Endothelial cell of umbilical vein (primary cell): ENCODE data around the gene SLC22A23. TPM values are rescaled to one million over a fixed set of nuclear protein-coding genes. Genes with fewer than 3 reads are reported as not detected.

Experiments
- BruUV-seq: library from RNA; stranded (reverse); fragments of 400-500 nt; replicated peaks from 2 replicates; lab custom pipeline; 2021; lab: Mats Ljungman, UMichigan
- CTCF ChIA-PET: fragments of 300-600, 350-600 bp; sonication (Branson Sonifier 250); formaldehyde crosslinking; loops from one replicate; lab custom pipeline; 2021; ENCODE audit warnings: antibody characterized with exemption, inconsistent platforms; lab: Charles Lee
- POLR2A ChIA-PET: fragments of 300-600, 350-600 bp; sonication (Branson Sonifier 250); formaldehyde crosslinking; loops from one replicate; lab custom pipeline; 2021; ENCODE audit warnings: antibody characterized with exemption, inconsistent platforms; lab: Charles Lee
- DNase-seq: peaks from one replicate; pipeline ENCODE4 v3.0.0-alpha.2; 2011; ENCODE audit warnings: low read depth, low spot score
- FAIRE-seq: peaks from 2 replicates; lab custom pipeline; 2011; peaks lifted over from hg19 to GRCh38; lab: Jason Lieb, UNC
- H2AFZ ChIP-seq: 2 replicates; pipeline ENCODE4 v1.6.0; 2012; ENCODE audit warnings: low read depth, low read length, control low read depth, inconsistent platforms
- H3K27ac ChIP-seq: 2 replicates; pipeline ENCODE4 v1.5.1; 2011; ENCODE audit warnings: low read depth, mild to moderate bottlenecking, control low read depth, low read length, moderate library complexity; ENCODE audit not compliant: insufficient read depth
- H3K27me3 ChIP-seq, 2 experiments: 2 replicates each; pipeline versions ENCODE4 v1.6.0 to v1.6.1; 2011; ENCODE audit warnings: low read length in 2 of 2, mixed read lengths in 1 of 2; ENCODE audit not compliant: control insufficient read depth in 2 of 2, insufficient read depth in 2 of 2
- H3K36me3 ChIP-seq, 2 experiments: 2 replicates in 1 of 2; 3 replicates in 1 of 2; pipeline ENCODE4 v1.5.1; 2011; ENCODE audit warnings: low read length in 2 of 2, mild to moderate bottlenecking in 1 of 2, moderate library complexity in 1 of 2; ENCODE audit not compliant: control insufficient read depth in 2 of 2, insufficient read depth in 2 of 2; ENCODE audit errors: extremely low read depth in 1 of 2
- H3K4me1 ChIP-seq: 3 replicates; pipeline ENCODE4 v1.5.1; 2011; ENCODE audit warnings: mild to moderate bottlenecking, low read length; ENCODE audit not compliant: control insufficient read depth, insufficient read depth; ENCODE audit errors: extremely low read depth
- H3K4me2 ChIP-seq: 2 replicates; pipeline ENCODE4 v1.6.1; 2011; ENCODE audit warnings: low read length, control low read depth, mixed read lengths; ENCODE audit not compliant: insufficient read depth
- H3K4me3 ChIP-seq, 3 experiments: fragments of 200-600 bp in 1 of 3; sonication (generic), shearing (Covaris generic) in 1 of 3; replicated peaks in 1 of 3; 2 replicates each; pipeline ENCODE4 v1.5.1; 2011 to 2016; ENCODE audit warnings: control low read depth in 3 of 3, low read length in 3 of 3, mild to moderate bottlenecking in 2 of 3, inconsistent platforms in 1 of 3, low read depth in 1 of 3, moderate library complexity in 1 of 3; ENCODE audit not compliant: insufficient read depth in 1 of 3
- H3K79me2 ChIP-seq: 2 replicates; pipeline ENCODE4 v1.6.0; 2012; ENCODE audit warnings: low read length, inconsistent platforms; ENCODE audit not compliant: control insufficient read depth, insufficient read depth
- H3K9ac ChIP-seq: replicated peaks from 2 replicates; pipeline ENCODE3; 2011; ENCODE audit warnings: low read length, control low read depth; ENCODE audit not compliant: insufficient read depth; ENCODE audit errors: extremely low read depth
- H3K9me1 ChIP-seq: replicated peaks from 3 replicates; pipeline ENCODE4 v1.6.0; 2011; ENCODE audit warnings: mild to moderate bottlenecking, low read length; ENCODE audit not compliant: control insufficient read depth, insufficient read depth; ENCODE audit errors: extremely low read depth
- H3K9me3 ChIP-seq: replicated peaks from 2 replicates; pipeline ENCODE4 v1.5.1; 2012; ENCODE audit warnings: low read length, inconsistent platforms; ENCODE audit not compliant: control insufficient read depth, insufficient read depth
- H4K20me1 ChIP-seq: replicated peaks from 2 replicates; pipeline ENCODE3; 2011; ENCODE audit warnings: mild to moderate bottlenecking, low read length; ENCODE audit not compliant: control insufficient read depth, insufficient read depth; ENCODE audit errors: extremely low read depth
- CTCF ChIP-seq, 2 donors: IDR thresholded peaks; 1 replicate in 1 of 2; 2 replicates in 1 of 2; pipeline ENCODE4 v1.5.1; 2011; ENCODE audit warnings: low read length in 2 of 2, mild to moderate bottlenecking in 2 of 2, moderate library complexity in 2 of 2, control low read depth in 1 of 2, inconsistent platforms in 1 of 2, low read depth in 1 of 2; ENCODE audit not compliant: insufficient read depth in 1 of 2; ENCODE audit errors: extremely low read depth in 1 of 2
- EZH2 ChIP-seq: IDR thresholded peaks from 2 replicates; pipeline ENCODE4 v1.6.1; 2012; ENCODE audit warnings: borderline replicate concordance, low read depth, mild to moderate bottlenecking, moderate library complexity, low read length, inconsistent platforms; ENCODE audit not compliant: severe bottlenecking
- FOS ChIP-seq: IDR thresholded peaks from 2 replicates; pipeline ENCODE4 v1.6.1; 2011; ENCODE audit warnings: mild to moderate bottlenecking, low read length, moderate library complexity, borderline replicate concordance; ENCODE audit not compliant: insufficient read depth
- GATA2 ChIP-seq: IDR thresholded peaks from 2 replicates; pipeline ENCODE4 v1.7.0; 2011; ENCODE audit warnings: low read depth, mild to moderate bottlenecking, moderate library complexity, mixed read lengths, low read length; ENCODE audit not compliant: insufficient read length, insufficient read depth
- JUN ChIP-seq: IDR thresholded peaks from 2 replicates; pipeline ENCODE4 v1.6.1; 2011; ENCODE audit warnings: borderline replicate concordance, low read depth; ENCODE audit not compliant: insufficient read length, insufficient read depth
- MAX ChIP-seq: IDR thresholded peaks from 2 replicates; pipeline ENCODE4 v1.6.1; 2011; ENCODE audit not compliant: insufficient read depth, insufficient read length
- MYC ChIP-seq: IDR thresholded peaks from one replicate; pipeline ENCODE4 v1.6.1; 2011; ENCODE audit warnings: mild to moderate bottlenecking, low read depth, low read length
- POLR2A ChIP-seq: IDR thresholded peaks from 2 replicates; pipeline ENCODE4 v1.6.1; 2012; ENCODE audit warnings: low read depth, mild to moderate bottlenecking, control low read depth, low read length
- POLR2AphosphoS5 ChIP-seq: IDR thresholded peaks from 2 replicates; pipeline ENCODE4 v1.6.1; 2012; ENCODE audit warnings: low read depth, mild to moderate bottlenecking, control low read depth, low read length, moderate library complexity; ENCODE audit not compliant: insufficient read depth
- dilution Hi-C: fragments of 300-500 bp; cut with MboI; formaldehyde crosslinking; loops from one replicate; pipeline ENCODE4 v1.15.0; 2019; ENCODE audit warnings: low sequenced_read_pairs; ENCODE audit not compliant: extremely low pct_ligation_motif_present
- intact Hi-C: fragments of 100-400 bp; cut with micrococcal nuclease; formaldehyde crosslinking; loops from one replicate; pipeline ENCODE4 v1.10.0; 2022
- polyA plus RNA-seq, 4 experiments: library from polyadenylated mRNA; depleted of rRNA in 3 of 4; stranded (reverse) in 3 of 4; unstranded in 1 of 4; fragments of >200 nt; gene quantifications; 2 replicates each; pipeline versions ENCODE4 v1.2.1 to v1.2.3, GENCODE V29; 2011 to 2012; ENCODE audit warnings: missing spikeins in 1 of 4
- total RNA-seq: library from RNA; stranded (reverse); gene quantifications from 2 replicates; pipeline ENCODE4 v1.2.3, GENCODE V29; 2021

SLC22A23 gene
- total and polyA plus RNA-seq, 2 donors (not counting 3 experiments of a cell fraction or from before 2014, with no cell fraction given), result 4.2 to 14.3 TPM

- intact Hi-C loops, result no loop called here
- ChIA-PET CTCF (no interaction called here), POLR2A (interaction anchor here (0.6 kb wide), 1 partner anchor 367 kb away, joined by 3 read pairs; no protein-coding TSS in a partner anchor)
Measured at GRCh38 chr6:3483675-3484074, 26.8 kb upstream of the SLC22A23 start.

More at GRCh38 chr6:3483675-3484074, 26.8 kb upstream of the SLC22A23 start:
- Histone ChIP-seq H3K36me3 (no peaks in the 10 kb centered on the region), H3K27me3 (peaks cover 0 to 6% of the 10 kb centered on the region in 2 experiments), H3K4me3 (no peak overlapping the region), H3K4me1 (no peaks in the 10 kb centered on the region), H3K9me3 (no peaks in the 10 kb centered on the region), H3K4me2 (no peak overlapping the region), H3K9me1 (no peaks in the 10 kb centered on the region), H4K20me1 (no peaks in the 10 kb centered on the region), H3K79me2 (no peaks in the 10 kb centered on the region), H3K9ac (no peak overlapping the region), H3K27ac (no peak overlapping the region), H2AFZ (no peak overlapping the region)
- TF ChIP-seq MYC, result no peak
- no peak for TF ChIP-seq GATA2
- TF ChIP-seq FOS, result no peak
- no peak for TF ChIP-seq EZH2
- TF ChIP-seq POLR2A, result no peak
- TF ChIP-seq CTCF (IDR thresholded peaks at IDR 0.05; ENCODE audit: extremely low read depth in 1 of 2, insufficient read depth in 1 of 2, low read depth in 1 of 2, low read length in 2 of 2), result no peak
- no peak for TF ChIP-seq POLR2AphosphoS5
- TF ChIP-seq JUN, result no peak
- TF ChIP-seq MAX, result no peak
- FAIRE-seq (no peak), DNase-seq (no peak)
- dilution Hi-C loops, result no loop called here
- no TSS peak for BruUV-seq
